NCI-H524 (cell line): ENCODE results near the gene SVIL.
"Not testable (repeated sequence)": the region's sequence is repeated elsewhere in the genome, so short reads cannot be mapped to it uniquely, and the experiment has no call there.

Source experiments
- DNase-seq, 2 experiments: peaks; one replicate each; lab custom pipeline; 2025; lab: John Stamatoyannopoulos, UW

The SVIL gene

GRCh38 chr10:29539412-29539811 lies 95.4 kb downstream of the SVIL start:
- no peak for DNase-seq

GRCh38 chr10:29537799-29538198 lies 97.0 kb downstream of the SVIL start:
- DNase-seq = no peak

GRCh38 chr10:29536691-29537090 lies 98.1 kb downstream of the SVIL start:
- not testable (repeated sequence) for DNase-seq

GRCh38 chr10:29535778-29536453 lies 98.9 kb downstream of the SVIL start:
- DNase-seq = no peak

- peak in 1 of 2 experiments; percentile 14 for DNase-seq
These were observed 99.6 kb downstream of the SVIL start for GRCh38 chr10:29535012-29535777.

- DNase-seq = no peak
These were observed 100.2 kb downstream of the SVIL start for GRCh38 chr10:29534590-29534989.

GRCh38 chr10:29533696-29534285 lies 101.0 kb downstream of the SVIL start:
- no peak for DNase-seq

GRCh38 chr10:29533046-29533445 lies 101.7 kb downstream of the SVIL start:
- no peak for DNase-seq

GRCh38 chr10:29532256-29532878 lies 102.4 kb downstream of the SVIL start:
- DNase-seq = no peak

GRCh38 chr10:29530112-29530976 lies 104.4 kb downstream of the SVIL start:
- no peak for DNase-seq

- DNase-seq = no peak
These were observed 105.6 kb downstream of the SVIL start for GRCh38 chr10:29529146-29529545.

GRCh38 chr10:29525762-29526161 lies 109.0 kb downstream of the SVIL start:
- no peak for DNase-seq

- DNase-seq = no peak
These were observed 110.1 kb downstream of the SVIL start for GRCh38 chr10:29524720-29525119.

- DNase-seq = no peak
These were observed 110.5 kb downstream of the SVIL start for GRCh38 chr10:29524294-29524693.

- no peak for DNase-seq
These were observed 111.9 kb downstream of the SVIL start for GRCh38 chr10:29522918-29523317.

GRCh38 chr10:29522061-29522855 lies 112.5 kb downstream of the SVIL start:
- DNase-seq = no peak

- DNase-seq = no peak
These were observed 115.1 kb downstream of the SVIL start for GRCh38 chr10:29519659-29520058.

GRCh38 chr10:29517352-29517923 lies 117.3 kb downstream of the SVIL start:
- peak in 1 of 2 experiments; percentile 34 for DNase-seq

GRCh38 chr10:29516309-29516932 lies 118.3 kb downstream of the SVIL start:
- not testable (repeated sequence) for DNase-seq

GRCh38 chr10:29515879-29516278 lies 118.9 kb downstream of the SVIL start:
- DNase-seq = not testable (repeated sequence)
